Measurements from ENCODE around the gene FBLN5.

Gene FBLN5

GRCh38 chr14:91961297-91962220 is 14.1 kb upstream of the FBLN5 start:
- no peak overlapping the region for H3K4me3 ChIP-seq (ENCODE audit: low read length)
- no peak for TF ChIP-seq ZNF274 (IDR thresholded peaks at IDR 0.05; ENCODE audit: low read depth, low read length)

- no peak for TF ChIP-seq ZNF274 (IDR thresholded peaks at IDR 0.05; ENCODE audit: low read depth, low read length)
- H3K4me3 ChIP-seq (ENCODE audit: low read length): no peak overlapping the region
Measured at GRCh38 chr14:91957876-91958313, 10.4 kb upstream of the FBLN5 start.

- H3K4me3 ChIP-seq (ENCODE audit: low read length): no peak overlapping the region
- TF ChIP-seq ZNF274 (IDR thresholded peaks at IDR 0.05; ENCODE audit: low read depth, low read length): no peak
Measured at GRCh38 chr14:91956616-91957015, 9.1 kb upstream of the FBLN5 start.

- no peak overlapping the region for H3K4me3 ChIP-seq (ENCODE audit: low read length)
- no peak for TF ChIP-seq ZNF274 (IDR thresholded peaks at IDR 0.05; ENCODE audit: low read depth, low read length)
Measured at GRCh38 chr14:91955168-91955567, 7.7 kb upstream of the FBLN5 start.

GRCh38 chr14:91953170-91953985 is 5.9 kb upstream of the FBLN5 start:
- H3K4me3 ChIP-seq (ENCODE audit: low read length): no peak overlapping the region

GRCh38 chr14:91946622-91947474 is 646 bp downstream of the FBLN5 start:
- no peak for TF ChIP-seq ZNF274 (IDR thresholded peaks at IDR 0.05; ENCODE audit: low read depth, low read length)
- peak overlapping the region; percentile 38; the same call in 1 of the 2 replicates for H3K4me3 ChIP-seq (ENCODE audit: low read length)

More at GRCh38 chr14:91953170-91953985, 5.9 kb upstream of the FBLN5 start:
- TF ChIP-seq ZNF274 (IDR thresholded peaks at IDR 0.05; ENCODE audit: low read depth, low read length): no peak

GRCh38 chr14:91945751-91946621 is 1.5 kb downstream of the FBLN5 start:
- TF ChIP-seq ZNF274 (IDR thresholded peaks at IDR 0.05; ENCODE audit: low read depth, low read length): no peak
- no peak overlapping the region for H3K4me3 ChIP-seq (ENCODE audit: low read length)

- H3K4me3 ChIP-seq (ENCODE audit: low read length): no peak overlapping the region
- no peak for TF ChIP-seq ZNF274 (IDR thresholded peaks at IDR 0.05; ENCODE audit: low read depth, low read length)
Measured at GRCh38 chr14:91942946-91943345, 4.5 kb downstream of the FBLN5 start.

GRCh38 chr14:91942128-91942527 is 5.4 kb downstream of the FBLN5 start:
- H3K4me3 ChIP-seq (ENCODE audit: low read length): no peak overlapping the region
- no peak for TF ChIP-seq ZNF274 (IDR thresholded peaks at IDR 0.05; ENCODE audit: low read depth, low read length)

GRCh38 chr14:91940209-91940608 is 7.3 kb downstream of the FBLN5 start:
- no peak for TF ChIP-seq ZNF274 (IDR thresholded peaks at IDR 0.05; ENCODE audit: low read depth, low read length)

GRCh38 chr14:91935586-91935985 is 11.9 kb downstream of the FBLN5 start:
- TF ChIP-seq ZNF274 (IDR thresholded peaks at IDR 0.05; ENCODE audit: low read depth, low read length): no peak
- no peak overlapping the region for H3K4me3 ChIP-seq (ENCODE audit: low read length)

More at GRCh38 chr14:91940209-91940608, 7.3 kb downstream of the FBLN5 start:
- no peak overlapping the region for H3K4me3 ChIP-seq (ENCODE audit: low read length)

GRCh38 chr14:91934554-91935285 is 12.8 kb downstream of the FBLN5 start:
- TF ChIP-seq ZNF274 (IDR thresholded peaks at IDR 0.05; ENCODE audit: low read depth, low read length): no peak
- H3K4me3 ChIP-seq (ENCODE audit: low read length): no peak overlapping the region
